DND-41 (cell line): Measurements from ENCODE around the gene SLC30A9.

Source experiments
- ATAC-seq: fragments of 200-7000 bp; cut with Tn5 transposase; 3 replicates; pipeline ENCODE4 v1.9.1; 2021; ENCODE audit warnings: low read depth; ENCODE audit not compliant: insufficient read depth
- DNase-seq: peaks from one replicate; pipeline ENCODE4 v3.0.0-alpha.2; 2020
- H2AFZ ChIP-seq: 2 replicates; pipeline ENCODE4 v1.6.0; 2012; ENCODE audit warnings: low read depth, low read length
- H3K27ac ChIP-seq: 2 replicates; pipeline ENCODE4 v1.5.1; 2012; ENCODE audit warnings: low read length, inconsistent platforms
- H3K27me3 ChIP-seq: fragments of 200-600 bp; sonication (generic); 2 replicates; pipeline ENCODE4 v1.6.0; 2012; ENCODE audit warnings: low read length, mild to moderate bottlenecking, inconsistent platforms; ENCODE audit not compliant: insufficient read depth, poor library complexity
- H3K36me3 ChIP-seq: 2 replicates; pipeline ENCODE4 v1.5.1; 2012; ENCODE audit warnings: low read length, inconsistent platforms; ENCODE audit not compliant: insufficient read depth
- H3K4me1 ChIP-seq: 2 replicates; pipeline ENCODE4 v1.5.1; 2012; ENCODE audit warnings: mild to moderate bottlenecking, low read length; ENCODE audit not compliant: insufficient read depth
- H3K4me2 ChIP-seq: 2 replicates; pipeline ENCODE4 v1.6.0; 2012; ENCODE audit warnings: mild to moderate bottlenecking, moderate library complexity, low read length, inconsistent platforms; ENCODE audit not compliant: insufficient read depth
- H3K4me3 ChIP-seq, 2 experiments: fragments of 200-600 bp in 1 of 2; shearing (Covaris generic) in 1 of 2; 2 replicates each; pipeline ENCODE4 v1.5.1; 2012 to 2016; ENCODE audit warnings: inconsistent platforms in 2 of 2, low read length in 2 of 2, mild to moderate bottlenecking in 2 of 2, low read depth in 1 of 2, moderate library complexity in 1 of 2
- H3K79me2 ChIP-seq: 2 replicates; pipeline ENCODE4 v1.6.0; 2012; ENCODE audit warnings: low read length, inconsistent platforms; ENCODE audit not compliant: insufficient read depth
- H3K9ac ChIP-seq: 2 replicates; pipeline ENCODE4 v1.6.0; 2012; ENCODE audit warnings: low read depth, mild to moderate bottlenecking, inconsistent platforms, low read length, moderate library complexity
- H3K9me3 ChIP-seq: 2 replicates; pipeline ENCODE4 v1.5.1; 2012; ENCODE audit warnings: low read length, moderate library complexity, mild to moderate bottlenecking, inconsistent platforms; ENCODE audit not compliant: insufficient read depth, severe bottlenecking
- H4K20me1 ChIP-seq: 2 replicates; pipeline ENCODE4 v1.6.0; 2012; ENCODE audit warnings: low read length; ENCODE audit not compliant: insufficient read depth
- EZH2 ChIP-seq: IDR thresholded peaks from 3 replicates; pipeline ENCODE4 v1.6.1; 2012; ENCODE audit warnings: borderline replicate concordance, low read depth, mild to moderate bottlenecking, moderate library complexity, low read length, inconsistent platforms; ENCODE audit not compliant: severe bottlenecking
- TF ChIP-seq, protein P1 (sequence below): IDR thresholded peaks from 2 replicates; pipeline ENCODE4 v1.5.1; 2012; ENCODE audit warnings: borderline replicate concordance, low read length, moderate library complexity, mild to moderate bottlenecking; ENCODE audit not compliant: poor library complexity, severe bottlenecking; ENCODE audit errors: extremely low read depth

SLC30A9 gene

GRCh38 chr4:41999321-41999720, 9.0 kb downstream of the SLC30A9 start:
- Histone ChIP-seq H3K4me1 (no peaks in the 10 kb centered on the region), H3K4me2 (no peak overlapping the region), H3K27ac (no peak overlapping the region), H3K27me3 (no peaks in the 10 kb centered on the region), H4K20me1 (peaks cover 4% of the 10 kb centered on the region; the same call in 1 of the 2 replicates), H3K36me3 (peaks cover 6% of the 10 kb centered on the region; the same call in 1 of the 2 replicates), H3K4me3 (no peak overlapping the region), H3K9me3 (no peaks in the 10 kb centered on the region), H2AFZ (no peak overlapping the region), H3K9ac (no peak overlapping the region), H3K79me2 (peaks cover 45% of the 10 kb centered on the region)
- no peak for ATAC-seq
- no peak for DNase-seq
- TF ChIP-seq, protein P1, sequence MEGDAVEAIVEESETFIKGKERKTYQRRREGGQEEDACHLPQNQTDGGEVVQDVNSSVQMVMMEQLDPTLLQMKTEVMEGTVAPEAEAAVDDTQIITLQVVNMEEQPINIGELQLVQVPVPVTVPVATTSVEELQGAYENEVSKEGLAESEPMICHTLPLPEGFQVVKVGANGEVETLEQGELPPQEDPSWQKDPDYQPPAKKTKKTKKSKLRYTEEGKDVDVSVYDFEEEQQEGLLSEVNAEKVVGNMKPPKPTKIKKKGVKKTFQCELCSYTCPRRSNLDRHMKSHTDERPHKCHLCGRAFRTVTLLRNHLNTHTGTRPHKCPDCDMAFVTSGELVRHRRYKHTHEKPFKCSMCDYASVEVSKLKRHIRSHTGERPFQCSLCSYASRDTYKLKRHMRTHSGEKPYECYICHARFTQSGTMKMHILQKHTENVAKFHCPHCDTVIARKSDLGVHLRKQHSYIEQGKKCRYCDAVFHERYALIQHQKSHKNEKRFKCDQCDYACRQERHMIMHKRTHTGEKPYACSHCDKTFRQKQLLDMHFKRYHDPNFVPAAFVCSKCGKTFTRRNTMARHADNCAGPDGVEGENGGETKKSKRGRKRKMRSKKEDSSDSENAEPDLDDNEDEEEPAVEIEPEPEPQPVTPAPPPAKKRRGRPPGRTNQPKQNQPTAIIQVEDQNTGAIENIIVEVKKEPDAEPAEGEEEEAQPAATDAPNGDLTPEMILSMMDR = no peak
- TF ChIP-seq EZH2 = no peak

- no peak overlapping the region for H3K27ac ChIP-seq
- no peaks in the 10 kb centered on the region for H3K9me3 ChIP-seq
- H3K27me3 ChIP-seq = no peaks in the 10 kb centered on the region
- no peak overlapping the region for H3K4me2 ChIP-seq
- H3K36me3 ChIP-seq = peaks cover 25% of the 10 kb centered on the region; the same call in 1 of the 2 replicates
- no peaks in the 10 kb centered on the region for H3K4me1 ChIP-seq
- TF ChIP-seq, protein P1 = no peak
- TF ChIP-seq EZH2 = no peak
- no peak for ATAC-seq
- no peak overlapping the region for H3K9ac ChIP-seq
- H3K4me3 ChIP-seq = no peak overlapping the region
- H4K20me1 ChIP-seq = 0 out of 2 replicates have a peak, but pooled peaks cover 3% of the 10 kb centered on the region
- no peak for DNase-seq
- peaks cover 25% of the 10 kb centered on the region for H3K79me2 ChIP-seq
- H2AFZ ChIP-seq = no peak overlapping the region
These were observed 17.9 kb downstream of the SLC30A9 start for GRCh38 chr4:42008011-42008786.

GRCh38 chr4:42015438-42015837, 25.1 kb downstream of the SLC30A9 start:
- Histone ChIP-seq H3K27ac (no peak overlapping the region), H3K9ac (no peak overlapping the region), H3K4me1 (no peaks in the 10 kb centered on the region), H2AFZ (no peak overlapping the region), H3K4me3 (no peak overlapping the region), H3K79me2 (peaks cover 3% of the 10 kb centered on the region; the same call in 1 of the 2 replicates), H3K4me2 (no peak overlapping the region), H4K20me1 (peaks cover 3% of the 10 kb centered on the region; the same call in 1 of the 2 replicates), H3K36me3 (peaks cover 9% of the 10 kb centered on the region; the same call in 1 of the 2 replicates), H3K27me3 (no peaks in the 10 kb centered on the region), H3K9me3 (no peaks in the 10 kb centered on the region)
- DNase-seq (no peak), ATAC-seq (no peak)
- TF ChIP-seq EZH2 = no peak
- TF ChIP-seq, protein P1 = no peak
